Parathyroid adenoma (tissue), 2 donors: Measurements from ENCODE around the gene SENP3.

Experiments
- H2AFZ ChIP-seq: fragments of 300-600 bp; sonication (generic); one replicate; pipeline ENCODE4 v1.7.0; 2017; ENCODE audit warnings: antibody characterized with exemption, mild to moderate bottlenecking
- H3K27ac ChIP-seq: fragments of 300-600 bp; sonication (generic); one replicate; pipeline ENCODE4 v1.7.0; 2017
- H3K27me3 ChIP-seq: fragments of 300-600 bp; sonication (generic); one replicate; pipeline ENCODE4 v1.7.0; 2017; ENCODE audit warnings: low read length; ENCODE audit not compliant: control insufficient read depth, insufficient read depth
- H3K36me3 ChIP-seq: fragments of 300-600 bp; sonication (generic); one replicate; pipeline ENCODE4 v1.7.0; 2017; ENCODE audit warnings: low read length; ENCODE audit not compliant: control insufficient read depth, insufficient read depth
- H3K4me1 ChIP-seq: fragments of 300-600 bp; sonication (generic); one replicate; pipeline ENCODE4 v1.7.0; 2017; ENCODE audit warnings: control low read depth
- H3K4me2 ChIP-seq: fragments of 300-600 bp; sonication (generic); one replicate; pipeline ENCODE4 v1.7.0; 2017; ENCODE audit warnings: low read length
- H3K4me3 ChIP-seq: fragments of 300-600 bp; sonication (generic); one replicate; pipeline ENCODE4 v1.7.0; 2017; ENCODE audit warnings: low read depth, low read length
- H3K79me2 ChIP-seq: fragments of 300-600 bp; sonication (generic); one replicate; pipeline ENCODE4 v1.7.0; 2017; ENCODE audit warnings: control low read depth
- H3K9ac ChIP-seq: fragments of 300-600 bp; sonication (generic); one replicate; pipeline ENCODE4 v1.7.0; 2017; ENCODE audit warnings: mild to moderate bottlenecking
- H3K9me3 ChIP-seq: fragments of 300-600 bp; sonication (generic); one replicate; pipeline ENCODE4 v1.7.0; 2017; ENCODE audit warnings: low read length; ENCODE audit not compliant: control insufficient read depth
- TF ChIP-seq, protein P1 (sequence below): fragments of 300-600 bp; sonication (generic); IDR thresholded peaks from one replicate; pipeline ENCODE4 v1.7.0; 2017; ENCODE audit warnings: antibody characterized with exemption, mild to moderate bottlenecking
- donor health status: primary hyperparathyroidism.

Gene SENP3

DNA sequence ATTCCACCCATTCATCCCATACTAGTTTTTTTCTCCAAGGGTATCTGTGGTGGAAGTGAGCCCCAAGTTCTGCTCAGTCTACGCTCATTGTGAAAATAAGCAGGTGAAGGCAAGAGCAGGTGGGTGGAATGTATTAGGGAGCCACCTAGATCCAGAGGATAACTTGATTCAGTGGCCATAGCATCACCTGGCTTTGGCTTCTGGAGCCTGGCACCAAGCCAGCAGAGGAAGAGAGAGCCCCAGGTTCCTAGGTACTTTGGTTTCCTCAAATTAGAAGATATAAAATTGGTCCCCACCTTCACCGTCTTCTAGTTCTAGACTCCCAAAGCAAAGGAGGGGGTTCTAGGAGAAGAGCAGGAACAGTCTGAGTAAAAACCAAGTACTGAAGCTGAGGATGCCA is 48.9 kb downstream of the SENP3 start:
- Histone ChIP-seq H3K9me3 (no peaks in the 10 kb centered on the region), H3K4me2 (no peak overlapping the region), H3K27me3 (no peaks in the 10 kb centered on the region), H3K4me3 (no peak overlapping the region), H3K79me2 (peaks cover 52% of the 10 kb centered on the region), H3K36me3 (no peaks in the 10 kb centered on the region), H3K4me1 (peaks cover 8% of the 10 kb centered on the region), H3K27ac (no peak overlapping the region), H2AFZ (no peak overlapping the region), H3K9ac (no peak overlapping the region)
- TF ChIP-seq, protein P1, sequence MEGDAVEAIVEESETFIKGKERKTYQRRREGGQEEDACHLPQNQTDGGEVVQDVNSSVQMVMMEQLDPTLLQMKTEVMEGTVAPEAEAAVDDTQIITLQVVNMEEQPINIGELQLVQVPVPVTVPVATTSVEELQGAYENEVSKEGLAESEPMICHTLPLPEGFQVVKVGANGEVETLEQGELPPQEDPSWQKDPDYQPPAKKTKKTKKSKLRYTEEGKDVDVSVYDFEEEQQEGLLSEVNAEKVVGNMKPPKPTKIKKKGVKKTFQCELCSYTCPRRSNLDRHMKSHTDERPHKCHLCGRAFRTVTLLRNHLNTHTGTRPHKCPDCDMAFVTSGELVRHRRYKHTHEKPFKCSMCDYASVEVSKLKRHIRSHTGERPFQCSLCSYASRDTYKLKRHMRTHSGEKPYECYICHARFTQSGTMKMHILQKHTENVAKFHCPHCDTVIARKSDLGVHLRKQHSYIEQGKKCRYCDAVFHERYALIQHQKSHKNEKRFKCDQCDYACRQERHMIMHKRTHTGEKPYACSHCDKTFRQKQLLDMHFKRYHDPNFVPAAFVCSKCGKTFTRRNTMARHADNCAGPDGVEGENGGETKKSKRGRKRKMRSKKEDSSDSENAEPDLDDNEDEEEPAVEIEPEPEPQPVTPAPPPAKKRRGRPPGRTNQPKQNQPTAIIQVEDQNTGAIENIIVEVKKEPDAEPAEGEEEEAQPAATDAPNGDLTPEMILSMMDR: no peak

DNA sequence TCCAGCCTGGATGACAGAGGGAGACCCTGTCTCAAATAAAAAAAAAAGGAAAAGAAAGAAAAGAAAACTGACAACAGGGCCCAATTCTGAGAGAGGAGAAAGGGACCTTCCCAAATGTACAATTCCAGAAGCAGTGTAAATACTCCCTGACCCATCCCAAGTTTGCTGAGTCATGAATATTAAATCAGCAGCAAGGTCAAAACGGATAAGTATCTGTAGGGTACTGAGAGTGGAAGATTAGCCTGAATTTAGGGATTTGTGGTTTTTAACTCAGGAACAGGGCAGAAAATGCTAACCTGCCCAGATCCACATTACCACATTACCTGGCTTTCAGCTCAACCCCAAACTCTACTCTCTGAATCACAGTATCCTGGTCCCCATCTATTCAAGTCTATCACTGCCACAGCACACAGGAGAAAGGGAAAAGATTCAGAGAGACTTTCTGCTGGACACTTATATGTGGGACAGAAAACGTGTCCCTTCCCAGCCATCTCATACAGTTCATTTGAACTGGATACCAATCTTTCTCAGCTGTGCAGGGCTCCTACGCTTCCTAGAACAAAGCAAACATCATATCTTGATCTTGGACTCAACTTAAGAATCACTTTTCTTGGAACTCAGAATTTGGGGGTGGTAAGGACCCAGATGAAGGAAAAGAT is 50.0 kb downstream of the SENP3 start:
- Histone ChIP-seq H3K27me3 (no peaks in the 10 kb centered on the region), H3K4me3 (peak overlapping the region; percentile 45), H3K9ac (no peak overlapping the region), H3K27ac (no peak overlapping the region), H2AFZ (no peak overlapping the region), H3K79me2 (peaks cover 50% of the 10 kb centered on the region), H3K4me1 (peaks cover 8% of the 10 kb centered on the region), H3K36me3 (no peaks in the 10 kb centered on the region), H3K9me3 (no peaks in the 10 kb centered on the region), H3K4me2 (peak overlapping the region; percentile 52)
- TF ChIP-seq, protein P1: no peak

DNA sequence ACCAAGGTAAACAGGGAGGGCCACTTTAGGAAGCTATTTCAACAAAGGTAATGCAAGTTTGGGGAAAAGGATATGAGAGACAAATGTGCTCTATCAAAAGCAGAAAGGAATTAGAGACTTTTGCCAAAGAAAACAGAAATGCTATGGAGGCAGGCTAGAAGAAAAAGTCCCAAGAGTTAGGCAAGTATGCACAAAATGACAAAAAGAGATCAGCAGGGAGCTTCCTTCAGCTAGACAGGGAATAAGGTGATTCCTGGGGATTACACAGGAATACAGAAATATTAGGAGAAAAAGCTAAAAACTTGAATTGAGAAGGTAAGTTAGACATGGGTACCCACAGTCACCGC is 50.5 kb downstream of the SENP3 start:
- Histone ChIP-seq H3K36me3 (no peaks in the 10 kb centered on the region), H3K79me2 (peaks cover 46% of the 10 kb centered on the region), H2AFZ (no peak overlapping the region), H3K9me3 (no peaks in the 10 kb centered on the region), H3K4me2 (peak overlapping the region; percentile 52), H3K9ac (no peak overlapping the region), H3K4me1 (peaks cover 8% of the 10 kb centered on the region), H3K4me3 (peak overlapping the region; percentile 45), H3K27me3 (no peaks in the 10 kb centered on the region), H3K27ac (no peak overlapping the region)
- TF ChIP-seq, protein P1: no peak

DNA sequence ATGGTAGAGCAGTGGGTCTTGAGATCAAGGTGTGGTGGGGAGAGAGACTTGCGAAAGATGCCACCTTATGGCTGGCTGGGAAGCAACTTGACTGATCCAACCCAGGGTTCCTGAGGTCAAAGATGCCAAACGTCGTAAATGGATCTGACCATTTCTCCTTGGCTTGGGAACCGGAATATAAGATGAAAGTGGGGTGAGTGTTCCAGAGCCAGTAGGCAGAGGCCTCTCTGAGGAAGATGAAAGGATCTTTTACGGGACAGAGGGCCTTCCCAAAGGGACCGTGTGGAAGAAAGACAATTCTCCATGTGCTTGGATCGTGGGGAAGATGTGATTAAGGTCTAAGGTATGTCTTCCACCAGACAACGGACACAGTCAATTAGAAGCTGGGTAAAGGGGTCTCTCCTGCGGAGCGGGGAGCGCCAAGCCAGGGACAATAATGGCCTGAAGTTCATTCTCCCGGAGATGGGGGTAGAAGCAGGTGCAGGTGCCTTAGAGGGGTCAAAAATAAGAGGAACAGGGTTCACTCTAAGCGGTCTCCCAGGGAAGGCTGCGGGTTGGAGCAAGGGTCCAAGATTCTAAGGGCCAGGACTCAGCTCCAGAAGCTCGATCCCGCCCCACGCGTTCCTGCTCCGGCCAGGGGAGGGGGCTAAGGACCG is 52.2 kb downstream of the SENP3 start:
- H3K4me1 ChIP-seq: peaks cover 8% of the 10 kb centered on the region
- TF ChIP-seq, protein P1: no peak

More for the DNA sequence above, 52.2 kb downstream of the SENP3 start:
- no peaks in the 10 kb centered on the region for H3K9me3 ChIP-seq
- H3K27ac ChIP-seq: peak overlapping the region; percentile 80
- H3K79me2 ChIP-seq: peaks cover 43% of the 10 kb centered on the region
- peak overlapping the region; percentile 81 for H3K4me2 ChIP-seq
- peak overlapping the region; percentile 84 for H3K4me3 ChIP-seq
- H3K27me3 ChIP-seq: no peaks in the 10 kb centered on the region
- H3K36me3 ChIP-seq: no peaks in the 10 kb centered on the region
- peak overlapping the region; percentile 39 for H3K9ac ChIP-seq
- H2AFZ ChIP-seq: peak overlapping the region; percentile 45
